ENCODE data around the gene PHF23. TPM values are rescaled to one million over a fixed set of nuclear protein-coding genes. Genes with fewer than 3 reads are reported as not detected.

Gene PHF23
- polyA plus RNA-seq, 3 donors = 51.1 to 60.7 (median 53.7) TPM

DNA sequence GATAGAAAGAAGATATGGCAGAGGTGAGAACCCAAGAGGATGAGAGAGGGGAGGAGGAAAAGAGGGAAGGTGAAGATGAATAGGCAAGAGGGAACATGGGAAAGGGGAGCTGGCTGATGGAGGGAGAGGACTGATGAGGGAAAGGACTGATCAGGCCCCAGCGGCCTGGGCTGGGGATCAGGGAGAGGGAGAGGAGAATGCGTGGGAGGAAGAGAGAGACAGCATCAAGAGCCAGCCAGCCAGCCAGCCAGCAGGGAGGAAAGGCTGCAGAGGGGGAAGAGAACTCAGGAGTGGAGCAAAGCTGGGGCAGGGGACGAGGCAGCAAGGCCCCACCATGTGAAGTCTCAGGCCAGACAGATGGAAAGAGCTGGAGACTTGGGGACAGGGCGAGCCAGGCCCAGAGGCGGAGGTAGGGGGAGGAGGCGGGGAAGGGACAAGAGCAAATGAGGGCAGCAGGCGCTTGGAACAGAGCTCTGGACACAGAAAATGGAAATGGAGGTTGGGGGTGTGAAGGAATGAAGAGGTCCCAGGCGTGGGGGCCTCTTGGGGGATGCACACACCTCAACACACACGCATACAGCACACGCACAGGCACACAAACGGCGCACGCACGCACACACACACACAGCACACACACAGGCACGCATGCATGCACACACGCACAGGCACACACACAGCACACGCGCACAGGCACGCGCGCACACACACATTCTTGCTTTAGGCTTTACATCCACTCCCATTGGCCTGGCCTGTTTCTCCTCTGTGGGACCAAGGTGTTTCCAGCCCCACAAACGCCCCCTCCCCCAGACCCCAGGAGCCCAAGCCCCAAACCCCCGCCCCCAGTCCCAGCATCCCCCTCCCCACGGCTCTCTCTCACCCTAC lies 31.9 kb downstream of the PHF23 start:
- no peak for DNase-seq (ENCODE audit: low read depth in 3 of 3, low spot score in 2 of 3)

DNA sequence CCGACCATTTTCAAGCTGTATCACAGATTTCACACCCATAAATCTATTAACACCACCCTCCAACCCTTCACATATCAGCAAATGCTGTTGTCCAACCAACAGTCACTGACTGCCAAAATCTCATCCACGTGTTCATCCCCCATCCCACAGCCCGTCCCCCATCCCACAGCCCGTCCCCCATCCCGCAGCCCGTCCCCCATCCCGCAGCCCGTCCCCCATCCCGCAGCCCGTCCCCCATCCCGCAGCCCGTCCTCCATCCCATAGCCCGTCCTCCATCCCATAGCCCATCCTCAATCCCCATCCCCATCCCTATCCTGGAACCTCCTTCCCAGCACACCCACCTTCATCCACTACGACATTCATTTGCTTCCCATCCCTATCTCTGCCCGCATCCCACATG lies 33.7 kb downstream of the PHF23 start:
- DNase-seq (ENCODE audit: low read depth in 3 of 3, low spot score in 2 of 3) = no peak

DNA sequence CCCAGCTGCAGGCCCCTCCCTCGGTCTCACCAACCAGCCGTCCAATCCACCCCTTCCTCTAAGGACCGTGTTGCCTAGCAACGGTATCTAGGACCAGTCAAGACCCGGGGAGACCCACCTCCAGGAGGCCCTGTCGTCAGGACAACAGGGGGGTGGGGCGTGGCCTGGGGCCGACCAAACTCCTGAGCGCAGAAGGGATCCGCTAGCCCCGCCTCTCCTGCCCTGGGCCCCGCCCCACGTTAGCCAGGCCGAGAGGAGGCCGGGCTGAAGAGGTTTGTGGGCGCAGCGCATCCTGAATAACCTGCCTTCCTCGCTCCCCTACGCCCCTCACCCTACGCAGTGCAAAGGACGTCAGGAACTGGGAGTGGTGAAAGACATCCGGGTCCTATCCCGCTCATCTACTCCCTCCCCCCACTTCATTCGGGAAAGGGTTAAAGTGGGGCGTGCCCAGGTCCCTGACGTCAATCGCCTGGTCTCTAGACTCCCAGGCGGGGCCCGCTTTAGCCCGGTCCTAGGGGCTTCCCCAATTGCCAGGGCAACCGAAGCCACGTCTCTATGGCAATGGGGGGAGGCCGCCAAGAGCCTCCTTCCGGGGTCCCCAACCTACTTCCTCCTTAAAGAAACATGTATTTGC lies 34.3 kb downstream of the PHF23 start:
- DNase-seq (ENCODE audit: low read depth in 3 of 3, low spot score in 2 of 3) = peak in 2 of 3 donors; percentile 72 to 80

DNA sequence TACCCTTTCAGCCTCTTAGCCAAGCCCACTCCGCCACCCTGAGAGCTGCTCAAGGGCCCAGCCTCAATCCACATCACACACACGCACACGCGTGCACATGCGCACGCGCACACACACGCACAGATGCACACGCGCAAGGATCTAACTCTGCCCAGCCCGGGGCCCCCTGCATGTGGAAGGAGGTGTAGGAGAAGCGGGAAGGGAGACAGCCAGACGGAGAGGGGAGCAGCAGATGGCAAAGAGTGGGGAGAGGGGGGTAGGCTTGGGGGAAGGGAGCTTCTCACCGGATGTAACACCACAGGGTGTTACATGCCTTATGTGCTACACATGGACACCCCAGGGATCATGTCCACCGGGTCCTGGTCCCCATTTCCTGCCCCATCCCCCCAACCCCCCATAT lies 34.9 kb downstream of the PHF23 start:
- no peak for DNase-seq (ENCODE audit: low read depth in 3 of 3, low spot score in 2 of 3)

DNA sequence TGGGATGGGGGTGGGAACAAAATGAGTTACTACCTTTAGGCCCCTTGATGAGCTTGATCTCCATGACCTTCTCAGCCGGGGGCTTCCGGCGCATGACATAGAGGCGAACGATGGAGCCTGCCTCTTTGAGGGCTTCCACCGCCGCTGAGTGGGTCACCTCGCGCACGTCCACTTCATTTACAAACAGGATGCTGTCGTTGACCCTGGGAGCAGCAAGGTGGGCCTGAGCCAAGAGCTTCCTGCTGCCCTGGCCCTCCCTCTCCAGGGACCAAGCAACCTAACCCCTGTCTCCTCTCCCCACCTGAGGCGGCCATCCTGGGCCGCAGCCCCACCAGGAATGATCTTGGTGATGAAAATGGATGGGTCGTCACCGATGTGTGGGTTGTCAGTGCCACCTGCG lies 35.9 kb downstream of the PHF23 start:
- no peak for DNase-seq (ENCODE audit: low read depth in 3 of 3, low spot score in 2 of 3)

DNA sequence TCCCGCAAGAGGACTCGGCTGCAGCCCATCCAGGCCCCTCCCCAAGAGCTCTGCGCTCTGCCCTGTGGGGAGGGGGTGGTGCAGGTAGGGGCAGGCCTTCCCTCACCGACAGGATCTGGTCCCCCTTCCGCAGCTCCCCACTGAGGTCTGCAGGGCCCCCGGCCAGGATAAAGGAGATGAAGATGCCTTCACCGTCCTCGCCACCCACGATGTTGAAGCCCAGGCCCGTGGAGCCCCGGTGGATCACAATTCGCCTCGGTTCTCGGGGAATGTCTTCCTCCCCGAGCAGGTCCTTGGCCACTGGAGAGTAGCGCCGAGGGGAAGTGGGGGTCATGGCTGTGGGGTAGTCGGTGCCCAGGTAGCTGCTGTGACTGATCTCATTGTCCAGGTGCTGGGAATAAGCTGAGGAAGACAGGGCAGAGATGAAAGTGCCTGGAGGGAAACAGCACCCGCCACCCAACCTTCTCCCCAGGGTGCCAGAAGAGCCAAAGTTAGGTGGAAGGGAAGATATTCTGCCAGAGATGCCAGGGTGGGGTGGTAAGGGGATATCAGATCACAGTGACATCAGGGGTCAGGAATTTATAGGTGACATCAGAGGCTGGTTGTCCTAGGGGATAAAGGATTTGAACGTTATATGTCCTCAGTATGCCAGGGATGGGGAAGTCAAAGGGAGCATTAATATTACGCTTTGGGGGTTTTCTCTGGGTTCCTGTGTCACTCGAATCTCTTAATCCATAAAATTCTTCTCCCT lies 42.4 kb downstream of the PHF23 start:
- DNase-seq (ENCODE audit: low read depth in 3 of 3, low spot score in 2 of 3) = no peak

DNA sequence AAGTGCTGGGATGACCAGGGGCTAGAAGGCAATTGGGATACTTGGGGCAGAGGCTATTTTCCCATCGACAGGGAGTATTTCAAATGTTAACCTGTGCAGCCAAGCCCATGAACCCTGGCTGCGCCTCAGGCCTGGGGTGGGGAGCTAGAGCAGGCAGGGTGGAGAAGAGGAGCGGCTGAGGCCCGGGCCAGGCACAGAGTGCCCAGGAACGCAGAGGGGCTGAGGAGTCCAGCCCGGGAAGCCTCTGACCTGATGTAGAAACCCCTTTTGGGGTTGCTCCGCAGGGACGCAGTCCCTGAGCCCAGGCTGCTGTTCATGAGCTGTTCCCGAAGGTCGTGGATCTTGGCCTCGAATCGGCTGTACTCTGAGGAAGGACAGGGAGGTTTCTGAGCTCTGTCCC lies 43.3 kb downstream of the PHF23 start:
- DNase-seq (ENCODE audit: low read depth in 3 of 3, low spot score in 2 of 3) = no peak

DNA sequence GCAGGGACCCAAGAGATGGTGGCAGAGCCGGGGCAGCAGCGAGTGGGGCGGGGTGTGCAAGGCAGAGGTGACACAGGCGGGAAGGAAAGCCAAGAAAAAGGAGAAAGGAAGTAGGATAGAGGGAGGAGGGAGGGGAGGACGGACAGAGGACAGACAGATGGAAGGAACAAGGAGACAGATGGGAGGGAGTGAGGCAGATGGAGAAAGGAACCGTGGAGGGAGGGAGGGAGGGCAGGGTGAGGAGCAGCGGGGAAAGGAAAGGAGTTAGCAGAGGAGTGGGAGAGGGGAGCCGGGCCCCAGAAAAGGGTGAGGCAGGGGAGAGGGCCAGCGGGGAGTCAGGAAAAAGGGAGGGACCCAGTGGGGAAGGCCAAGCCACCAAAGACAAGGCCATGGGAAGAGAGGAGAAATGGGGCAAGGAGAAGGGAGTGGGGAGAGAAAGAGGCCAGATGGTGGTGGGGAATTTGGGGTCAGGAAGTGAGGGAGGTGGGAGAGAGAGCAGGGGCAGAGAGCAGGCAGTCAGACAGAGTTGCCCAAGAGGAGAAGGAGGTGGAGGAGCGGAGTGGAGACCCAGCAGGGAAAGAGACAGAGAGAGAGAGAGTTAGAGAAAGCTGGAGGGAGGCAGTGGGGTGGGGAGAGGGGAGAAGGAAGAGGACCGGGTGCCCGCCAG lies 46.9 kb downstream of the PHF23 start:
- DNase-seq (ENCODE audit: low read depth in 3 of 3, low spot score in 2 of 3) = no peak

DNA sequence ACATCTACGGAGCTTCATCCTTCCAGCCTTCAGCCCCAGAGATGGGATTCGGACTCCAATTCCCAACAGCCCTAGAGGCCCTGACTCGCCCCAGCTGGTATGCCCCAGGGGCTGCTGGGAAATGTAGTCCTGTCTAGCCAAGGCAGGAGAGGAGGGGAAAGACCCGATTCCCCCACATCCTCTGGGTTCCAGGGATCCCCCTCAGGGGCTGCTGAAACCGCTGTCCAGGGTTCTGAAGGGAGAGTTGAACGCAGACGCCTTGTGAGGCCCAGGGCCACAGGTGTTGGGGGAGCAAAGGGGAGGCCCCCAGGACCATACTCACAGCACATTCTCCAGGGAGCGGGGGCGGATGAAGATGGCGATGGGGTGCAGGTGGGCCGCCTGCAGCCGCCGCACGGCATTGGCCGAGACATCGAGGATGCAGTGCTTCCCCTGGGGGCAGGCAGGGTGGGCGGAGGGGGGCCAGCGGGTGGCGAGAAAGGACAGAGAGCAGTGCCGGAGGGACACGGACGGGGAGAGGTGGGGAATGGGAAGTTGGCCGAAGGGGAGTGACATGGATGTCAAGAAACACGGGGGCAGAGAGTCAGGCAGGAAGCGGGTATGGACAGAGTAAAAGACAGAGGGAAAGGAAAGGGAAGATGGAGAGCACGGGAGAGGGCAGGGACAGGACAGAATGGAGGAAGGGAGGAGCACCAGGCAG lies 47.5 kb downstream of the PHF23 start:
- DNase-seq (ENCODE audit: low read depth in 3 of 3, low spot score in 2 of 3) = no peak

DNA sequence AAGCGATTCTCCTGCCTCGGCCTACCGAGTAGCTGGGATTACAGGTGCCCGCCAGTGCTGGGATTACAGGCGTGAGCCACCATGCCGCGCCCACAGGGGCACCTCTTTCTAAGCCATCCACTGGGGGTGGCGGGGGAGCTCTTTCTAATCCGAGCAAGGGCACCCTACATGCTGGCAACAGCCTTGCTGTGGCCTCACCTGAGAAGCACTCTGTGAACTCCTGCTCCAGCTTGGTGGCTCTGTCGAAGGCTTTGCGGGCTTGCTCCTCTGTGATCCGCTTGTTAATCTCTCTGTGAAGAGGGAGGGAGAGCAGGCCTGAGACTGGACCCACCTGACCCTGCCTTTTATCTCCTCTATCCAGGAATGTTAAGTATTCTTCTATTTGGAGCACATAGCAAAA lies 48.2 kb downstream of the PHF23 start:
- no peak for DNase-seq (ENCODE audit: low read depth in 3 of 3, low spot score in 2 of 3)

DNA sequence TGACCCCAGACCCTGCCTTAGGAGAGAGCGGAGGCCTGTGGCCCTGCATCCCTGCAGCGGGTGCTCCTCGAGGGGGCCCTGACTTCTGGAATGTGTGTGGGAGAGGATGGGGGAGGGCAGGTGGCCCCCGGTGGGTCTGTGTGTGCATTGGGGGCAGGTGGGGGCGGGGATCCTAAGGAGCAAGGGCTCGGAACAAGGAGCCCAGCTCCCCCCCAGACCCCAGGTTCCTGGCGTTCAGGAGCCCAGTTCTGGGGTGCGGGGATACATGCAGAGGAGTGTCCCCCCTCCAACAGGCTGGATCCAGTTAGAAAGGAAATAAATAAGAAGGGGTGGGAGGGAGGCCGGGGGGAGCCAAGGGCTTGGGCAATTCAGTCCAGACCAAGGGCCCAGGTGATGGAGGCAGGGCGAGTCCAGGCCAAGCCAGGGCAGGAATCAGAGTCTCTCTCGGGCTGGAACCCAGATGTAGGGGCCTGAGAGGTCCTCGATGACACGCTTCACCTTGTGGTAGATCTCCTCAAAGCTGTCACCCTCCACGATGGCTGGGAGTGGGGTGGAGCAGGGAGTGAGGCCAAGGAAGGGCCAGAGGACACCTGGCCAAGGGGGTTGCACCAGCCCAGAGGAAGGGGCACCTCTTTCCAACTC lies 48.9 kb downstream of the PHF23 start:
- DNase-seq (ENCODE audit: low read depth in 3 of 3, low spot score in 2 of 3) = no peak

DNA sequence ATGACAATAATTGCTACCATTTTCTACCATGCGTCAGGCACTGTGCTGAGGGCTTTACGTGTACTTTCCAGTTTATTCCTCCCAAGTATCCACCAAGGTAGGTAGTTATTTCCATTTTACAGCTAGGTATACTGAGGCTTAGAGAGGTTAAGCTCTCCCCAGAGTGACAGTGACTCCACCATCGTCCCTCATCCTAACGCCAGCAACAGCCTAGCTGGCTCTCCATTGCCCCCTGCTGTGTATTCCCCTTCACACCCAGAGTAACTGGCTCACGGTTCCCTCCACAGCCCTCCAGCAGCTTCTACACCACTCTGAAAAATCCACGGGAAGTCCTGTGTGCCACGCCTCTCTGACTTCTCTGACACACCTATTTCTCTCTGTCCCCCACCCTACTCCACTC lies 53.0 kb downstream of the PHF23 start:
- no peak for DNase-seq (ENCODE audit: low read depth in 3 of 3, low spot score in 2 of 3)

Other genes with a start within 250 kb of the PHF23 start
- gene ALOX12, start 243.4 kb downstream of the PHF23 start, polyA plus RNA-seq (ENCODE audit: insufficient read length in 3 of 3) = 1 to 10 TPM; 1.8 to 2.8 (median 2.1) TPM
- gene RNASEK, start 226.8 kb downstream of the PHF23 start, polyA plus RNA-seq (ENCODE audit: insufficient read length in 3 of 3) = 100 to 1,000 TPM; 162 to 188 (median 171) TPM
- 10 to 100 TPM; 25.3 to 27.7 (median 25.4) TPM for gene BCL6B, start 216.4 kb downstream of the PHF23 start, polyA plus RNA-seq (ENCODE audit: insufficient read length in 3 of 3)
- 1 to 10 TPM; 2.4 to 3.3 (median 2.4) TPM for gene SLC16A13, start 203.4 kb downstream of the PHF23 start, polyA plus RNA-seq (ENCODE audit: insufficient read length in 3 of 3)
- gene SLC16A11, start 195.4 kb downstream of the PHF23 start, polyA plus RNA-seq (ENCODE audit: insufficient read length in 3 of 3) = under 1 TPM; 0.29 to 0.55 (median 0.34) TPM
- 1 to 10 TPM; 1.2 to 1.9 (median 1.6) TPM for gene CLEC10A, start 159.2 kb downstream of the PHF23 start, polyA plus RNA-seq (ENCODE audit: insufficient read length in 3 of 3)
- 1 to 10 TPM; 1.2 to 1.5 (median 1.4) TPM for gene ASGR2, start 124.6 kb downstream of the PHF23 start, polyA plus RNA-seq (ENCODE audit: insufficient read length in 3 of 3)
- 1 to 10 TPM; 5.3 to 6.7 (median 5.7) TPM for gene ASGR1, start 60.1 kb downstream of the PHF23 start, polyA plus RNA-seq (ENCODE audit: insufficient read length in 3 of 3)
- gene DLG4, start 19.6 kb downstream of the PHF23 start, polyA plus RNA-seq (ENCODE audit: insufficient read length in 3 of 3) = 10 to 100 TPM; 22.5 to 25.2 (median 22.8) TPM
- 100 to 1,000 TPM; 371 to 476 (median 439) TPM for gene ACADVL, start 19.5 kb downstream of the PHF23 start, polyA plus RNA-seq (ENCODE audit: insufficient read length in 3 of 3)
- gene DVL2, start 4.9 kb downstream of the PHF23 start, polyA plus RNA-seq (ENCODE audit: insufficient read length in 3 of 3) = 10 to 100 TPM; 44.4 to 52.4 (median 44.8) TPM
- 100 to 1,000 TPM; 466 to 495 (median 468) TPM for gene GABARAP, start 3.0 kb upstream of the PHF23 start, polyA plus RNA-seq (ENCODE audit: insufficient read length in 3 of 3)
- gene CTDNEP1, start 12.3 kb upstream of the PHF23 start, polyA plus RNA-seq (ENCODE audit: insufficient read length in 3 of 3) = 100 to 1,000 TPM; 142 to 144 (median 142) TPM
- gene ELP5, start 12.8 kb upstream of the PHF23 start, polyA plus RNA-seq (ENCODE audit: insufficient read length in 3 of 3) = 10 to 100 TPM; 48.1 to 53.1 (median 51.8) TPM
- gene CLDN7, start 23.0 kb upstream of the PHF23 start, polyA plus RNA-seq (ENCODE audit: insufficient read length in 3 of 3) = 10 to 100 TPM; 37.3 to 47.0 (median 46.1) TPM
- 1 to 10 TPM; 1.6 to 2.2 (median 2.0) TPM for gene SLC2A4, start 42.3 kb upstream of the PHF23 start, polyA plus RNA-seq (ENCODE audit: insufficient read length in 3 of 3)
- gene YBX2, start 55.2 kb upstream of the PHF23 start, polyA plus RNA-seq (ENCODE audit: insufficient read length in 3 of 3) = 1 to 10 TPM; 1.8 to 3.1 (median 2.8) TPM
- gene EIF5A, start 68.2 kb upstream of the PHF23 start, polyA plus RNA-seq (ENCODE audit: insufficient read length in 3 of 3) = 100 to 1,000 TPM; 280 to 329 (median 326) TPM
- gene GPS2, start 75.9 kb upstream of the PHF23 start, polyA plus RNA-seq (ENCODE audit: insufficient read length in 3 of 3) = 10 to 100 TPM; 85.8 to 96.1 (median 87.8) TPM
- 10 to 100 TPM; 23.4 to 27.7 (median 24.7) TPM for gene NEURL4, start 89.9 kb upstream of the PHF23 start, polyA plus RNA-seq (ENCODE audit: insufficient read length in 3 of 3)
- 1 to 10 TPM; 4.6 to 6.0 (median 5.7) TPM for gene ACAP1, start 97.1 kb upstream of the PHF23 start, polyA plus RNA-seq (ENCODE audit: insufficient read length in 3 of 3)
- 10 to 100 TPM; 11.7 to 12.7 (median 11.7) TPM for gene KCTD11, start 112.7 kb upstream of the PHF23 start, polyA plus RNA-seq (ENCODE audit: insufficient read length in 3 of 3)
- gene TMEM95, start 115.7 kb upstream of the PHF23 start, polyA plus RNA-seq (ENCODE audit: insufficient read length in 3 of 3) = not detected
- 1 to 10 TPM; 4.4 to 5.2 (median 4.8) TPM for gene TNK1, start 141.6 kb upstream of the PHF23 start, polyA plus RNA-seq (ENCODE audit: insufficient read length in 3 of 3)
- 10 to 100 TPM; 24.3 to 30.9 (median 28.6) TPM for gene PLSCR3, start 155.1 kb upstream of the PHF23 start, polyA plus RNA-seq (ENCODE audit: insufficient read length in 3 of 3)
- gene TMEM256, start 164.6 kb upstream of the PHF23 start, polyA plus RNA-seq (ENCODE audit: insufficient read length in 3 of 3) = 10 to 100 TPM; 82.4 to 93.2 (median 86.5) TPM
- 10 to 100 TPM; 16.8 to 18.6 (median 18.2) TPM for gene NLGN2, start 168.4 kb upstream of the PHF23 start, polyA plus RNA-seq (ENCODE audit: insufficient read length in 3 of 3)
- not detected for gene SPEM1, start 180.9 kb upstream of the PHF23 start, polyA plus RNA-seq (ENCODE audit: insufficient read length in 3 of 3)
- gene SPEM2, start 186.2 kb upstream of the PHF23 start, polyA plus RNA-seq (ENCODE audit: insufficient read length in 3 of 3) = not detected
- not detected for gene SPEM3, start 189.4 kb upstream of the PHF23 start, polyA plus RNA-seq (ENCODE audit: insufficient read length in 3 of 3)
- 1 to 10 TPM; 3.6 to 4.4 (median 4.2) TPM for gene TMEM102, start 196.0 kb upstream of the PHF23 start, polyA plus RNA-seq (ENCODE audit: insufficient read length in 3 of 3)
- gene FGF11, start 200.1 kb upstream of the PHF23 start, polyA plus RNA-seq (ENCODE audit: insufficient read length in 3 of 3) = 1 to 10 TPM; 5.5 to 6.8 (median 6.6) TPM
- 10 to 100 TPM; 10.1 to 11.0 (median 10.9) TPM for gene CHRNB1, start 205.6 kb upstream of the PHF23 start, polyA plus RNA-seq (ENCODE audit: insufficient read length in 3 of 3)
- gene ZBTB4, start 240.2 kb upstream of the PHF23 start, polyA plus RNA-seq (ENCODE audit: insufficient read length in 3 of 3) = 10 to 100 TPM; 35.9 to 38.0 (median 37.6) TPM
- under 1 TPM in 1 of 3 donors, not detected in 2; 0.10 TPM for gene SLC35G6, start 242.0 kb upstream of the PHF23 start, polyA plus RNA-seq (ENCODE audit: insufficient read length in 3 of 3)
- gene POLR2A, start 244.9 kb upstream of the PHF23 start, polyA plus RNA-seq (ENCODE audit: insufficient read length in 3 of 3) = 100 to 1,000 TPM; 108 to 118 (median 118) TPM

Measured in right renal cortex interstitium (tissue), 3 donors.